Measurements from ENCODE around the gene OR8B8. TPM values are rescaled to one million over a fixed set of nuclear protein-coding genes. Genes with fewer than 3 reads are reported as not detected.

OR8B8 gene, protein sequence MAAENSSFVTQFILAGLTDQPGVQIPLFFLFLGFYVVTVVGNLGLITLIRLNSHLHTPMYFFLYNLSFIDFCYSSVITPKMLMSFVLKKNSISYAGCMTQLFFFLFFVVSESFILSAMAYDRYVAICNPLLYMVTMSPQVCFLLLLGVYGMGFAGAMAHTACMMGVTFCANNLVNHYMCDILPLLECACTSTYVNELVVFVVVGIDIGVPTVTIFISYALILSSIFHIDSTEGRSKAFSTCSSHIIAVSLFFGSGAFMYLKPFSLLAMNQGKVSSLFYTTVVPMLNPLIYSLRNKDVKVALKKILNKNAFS
- not detected for total RNA-seq

DNA sequence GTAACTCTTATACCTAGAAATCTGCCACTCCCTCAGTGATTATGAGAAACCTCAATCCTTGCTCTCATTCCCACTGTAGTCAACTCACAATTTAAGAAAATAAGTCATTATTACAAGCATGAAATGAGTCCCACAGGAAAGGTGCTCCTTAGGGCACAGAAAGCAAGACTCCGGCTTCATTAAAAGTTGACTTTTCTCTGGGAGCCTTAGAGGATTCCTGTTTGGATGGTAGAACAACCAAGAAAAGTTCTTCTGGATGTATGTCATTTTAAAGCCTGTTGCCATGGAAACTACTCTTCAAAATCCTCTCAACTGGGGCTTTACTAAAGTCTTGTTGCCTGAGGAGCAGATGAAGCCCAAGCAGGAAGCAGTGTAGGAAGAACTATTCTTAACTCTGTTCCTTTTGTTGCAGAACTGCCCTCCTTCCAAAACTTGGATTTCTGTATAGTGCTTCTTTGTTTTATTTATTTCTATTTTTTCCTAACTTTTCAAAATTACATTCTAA is at the start of gene OR8B8:
OR8B8 (minus strand) TSS at position 51 of the 505 bp plus-strand sequence. CDS start 4,611 bp downstream, outside the sequence.
- ATAC-seq (ENCODE audit: low read depth) (no peak), DNase-seq (no peak)
- Mint-ChIP-seq H3K27ac (no peak within 1 kb of the TSS), H3K27me3 (peaks cover 3% of the 10 kb centered on the region), H3K9me3 (no peaks in the 10 kb centered on the region), H3K36me3 (no peaks in the 10 kb centered on the region), H3K4me1 (no peaks in the 10 kb centered on the region), H3K4me3 (no peak within 1 kb of the TSS)
- POLR2A ChIA-PET, result no interaction called here

DNA sequence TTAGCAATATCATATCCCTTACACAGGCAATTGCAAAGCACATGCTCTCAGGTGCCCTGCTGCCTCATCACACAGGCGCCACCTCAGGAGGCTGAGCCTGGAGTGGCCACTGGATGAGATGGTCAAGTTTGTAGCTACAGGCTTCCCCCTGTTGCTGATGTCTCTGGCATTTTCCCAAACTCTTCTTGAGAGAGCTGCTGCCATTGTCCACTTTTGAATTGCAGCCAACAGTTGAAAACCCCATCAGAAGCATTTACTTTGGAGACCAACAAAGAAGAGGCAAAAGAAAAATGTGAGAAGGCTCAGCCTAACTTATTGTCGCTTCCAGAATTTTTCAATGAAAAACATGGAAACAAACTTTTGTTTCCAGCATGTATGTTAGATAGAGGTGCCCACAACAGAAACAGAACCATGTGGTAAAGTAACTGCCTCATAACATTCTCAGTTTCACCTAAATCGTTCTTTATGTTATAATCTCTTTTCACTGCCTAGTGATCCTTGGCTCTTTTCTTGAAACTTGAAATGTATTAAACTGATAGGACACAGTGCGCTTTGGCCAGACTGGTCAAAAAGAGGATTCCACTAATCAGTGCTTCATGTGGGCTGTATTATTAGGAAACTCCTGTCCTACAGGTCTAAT is 47.6 kb upstream of the OR8B8 start:
- no peak for ATAC-seq (ENCODE audit: low read depth)
- DNase-seq, result no peak
- no peaks in the 10 kb centered on the region for H3K4me1 Mint-ChIP-seq
- no peak overlapping the region for H3K4me3 Mint-ChIP-seq
- H3K36me3 Mint-ChIP-seq, result no peaks in the 10 kb centered on the region
- POLR2A ChIA-PET, result no interaction called here
- no peak overlapping the region for H3K27ac Mint-ChIP-seq
- peaks cover 4% of the 10 kb centered on the region for H3K27me3 Mint-ChIP-seq
- H3K9me3 Mint-ChIP-seq, result no peaks in the 10 kb centered on the region

- H3K9me3 Mint-ChIP-seq, result no peaks in the 10 kb centered on the region
- no peaks in the 10 kb centered on the region for H3K36me3 Mint-ChIP-seq
- peaks cover 33% of the 10 kb centered on the region for H3K27me3 Mint-ChIP-seq
- H3K4me3 Mint-ChIP-seq, result no peak overlapping the region
- POLR2A ChIA-PET, result no interaction called here
- H3K4me1 Mint-ChIP-seq, result peaks cover 9% of the 10 kb centered on the region
- no peak for ATAC-seq (ENCODE audit: low read depth)
- no peak for DNase-seq
- no peak overlapping the region for H3K27ac Mint-ChIP-seq
Measured at GRCh38 chr11:124483422-124483821, 37.9 kb upstream of the OR8B8 start.

DNA sequence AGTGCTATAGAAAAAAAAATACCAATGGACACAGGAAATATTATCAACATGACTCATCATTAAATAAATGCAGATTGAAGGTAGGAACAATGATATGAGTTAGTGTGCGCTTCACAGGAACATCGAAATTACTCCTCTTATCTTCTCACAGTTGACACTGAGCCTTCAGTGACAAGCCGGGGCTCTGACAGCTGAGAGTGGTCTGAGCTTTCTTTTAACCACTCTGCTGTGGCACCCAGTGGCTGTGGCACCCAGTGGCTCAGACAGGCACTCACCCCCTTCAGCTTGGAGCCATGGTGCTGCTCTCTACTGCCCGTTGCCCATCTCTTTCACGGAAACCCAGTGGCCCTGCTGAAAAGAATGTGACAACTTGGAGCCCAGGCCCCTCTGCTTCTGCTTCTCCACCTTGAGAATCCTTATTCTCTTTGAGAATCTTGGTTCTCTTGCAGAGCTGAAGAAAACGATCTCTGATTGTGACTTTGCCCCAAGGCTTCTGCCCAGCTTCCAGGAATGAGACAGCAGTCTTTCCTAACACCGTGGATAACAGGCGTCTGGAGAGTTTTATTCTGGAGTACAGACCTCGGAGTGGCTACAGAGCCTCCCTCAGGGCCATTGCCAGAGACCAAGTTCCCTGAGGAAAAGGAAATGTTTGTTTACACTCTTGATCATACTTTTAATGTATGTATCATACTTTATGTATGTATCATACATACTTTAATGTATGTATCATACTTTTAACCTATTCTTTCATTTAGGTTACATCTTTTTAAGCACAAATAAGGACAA is 37.1 kb upstream of the OR8B8 start:
- no peak overlapping the region for H3K4me3 Mint-ChIP-seq
- peaks cover 9% of the 10 kb centered on the region for H3K4me1 Mint-ChIP-seq
- H3K27me3 Mint-ChIP-seq, result peaks cover 33% of the 10 kb centered on the region
- POLR2A ChIA-PET, result no interaction called here
- DNase-seq (no peak), ATAC-seq (ENCODE audit: low read depth) (no peak)
- no peak overlapping the region for H3K27ac Mint-ChIP-seq
- H3K36me3 Mint-ChIP-seq, result no peaks in the 10 kb centered on the region
- H3K9me3 Mint-ChIP-seq, result no peaks in the 10 kb centered on the region

GRCh38 chr11:124481365-124482323 is 36.1 kb upstream of the OR8B8 start:
- H3K9me3 Mint-ChIP-seq, result no peaks in the 10 kb centered on the region
- no peaks in the 10 kb centered on the region for H3K36me3 Mint-ChIP-seq
- DNase-seq, result no peak
- peak overlapping the region; percentile 64 for H3K4me3 Mint-ChIP-seq
- POLR2A ChIA-PET, result no interaction called here
- H3K27ac Mint-ChIP-seq, result no peak overlapping the region
- H3K4me1 Mint-ChIP-seq, result peaks cover 9% of the 10 kb centered on the region
- no peak for ATAC-seq (ENCODE audit: low read depth)
- H3K27me3 Mint-ChIP-seq, result peaks cover 32% of the 10 kb centered on the region

DNA sequence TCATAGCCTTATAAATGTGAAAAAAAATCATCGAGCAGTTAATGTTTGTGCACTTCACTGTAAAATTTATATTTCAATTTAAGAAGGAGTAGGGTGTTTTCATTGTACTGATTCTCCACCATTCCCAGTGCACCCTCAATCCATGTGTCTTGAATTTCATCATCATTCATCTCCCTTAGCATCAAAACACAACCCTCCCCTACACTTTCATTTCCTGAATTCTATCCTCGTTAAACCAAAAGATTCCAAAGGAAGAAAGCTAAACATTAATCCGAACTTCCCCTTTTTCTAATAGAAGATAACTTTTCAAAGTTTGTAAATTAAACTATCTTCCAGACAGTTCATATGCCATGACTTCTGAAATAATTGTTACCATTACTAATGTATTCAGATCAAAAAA is 34.1 kb upstream of the OR8B8 start:
- no peaks in the 10 kb centered on the region for H3K36me3 Mint-ChIP-seq
- H3K4me1 Mint-ChIP-seq, result peaks cover 9% of the 10 kb centered on the region
- POLR2A ChIA-PET, result no interaction called here
- no peak overlapping the region for H3K27ac Mint-ChIP-seq
- peaks cover 33% of the 10 kb centered on the region for H3K27me3 Mint-ChIP-seq
- no peak for ATAC-seq (ENCODE audit: low read depth)
- no peak overlapping the region for H3K4me3 Mint-ChIP-seq
- DNase-seq, result no peak
- no peaks in the 10 kb centered on the region for H3K9me3 Mint-ChIP-seq

DNA sequence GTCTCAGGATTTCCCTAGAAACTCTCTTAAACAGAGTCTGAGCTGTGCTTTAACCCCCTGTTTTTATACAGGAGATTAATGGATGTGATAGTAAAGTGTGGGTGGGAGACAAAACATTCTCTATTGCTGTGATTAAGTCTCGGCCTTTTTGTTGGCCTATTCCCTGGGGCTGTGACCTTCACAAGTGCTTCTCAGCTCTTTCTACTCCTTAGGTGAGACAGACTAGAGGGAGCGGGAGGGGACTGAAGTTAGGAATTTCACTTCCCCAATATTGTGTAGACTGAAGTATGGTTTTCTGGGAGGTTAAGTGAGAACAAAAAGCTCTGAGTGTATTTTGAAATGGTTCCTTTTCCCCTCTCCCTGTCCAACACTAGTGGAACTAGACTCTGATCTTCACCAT is 29.8 kb upstream of the OR8B8 start:
- no peak for DNase-seq
- H3K9me3 Mint-ChIP-seq, result no peaks in the 10 kb centered on the region
- POLR2A ChIA-PET, result no interaction called here
- no peak overlapping the region for H3K27ac Mint-ChIP-seq
- ATAC-seq (ENCODE audit: low read depth), result no peak
- no peaks in the 10 kb centered on the region for H3K36me3 Mint-ChIP-seq
- no peaks in the 10 kb centered on the region for H3K4me1 Mint-ChIP-seq
- peaks cover 20% of the 10 kb centered on the region for H3K27me3 Mint-ChIP-seq
- no peak overlapping the region for H3K4me3 Mint-ChIP-seq

- H3K27me3 Mint-ChIP-seq, result peaks cover 15% of the 10 kb centered on the region
- POLR2A ChIA-PET, result no interaction called here
- no peaks in the 10 kb centered on the region for H3K36me3 Mint-ChIP-seq
- H3K27ac Mint-ChIP-seq, result no peak overlapping the region
- no peaks in the 10 kb centered on the region for H3K4me1 Mint-ChIP-seq
- no peaks in the 10 kb centered on the region for H3K9me3 Mint-ChIP-seq
- no peak for DNase-seq
- ATAC-seq (ENCODE audit: low read depth), result no peak
- H3K4me3 Mint-ChIP-seq, result no peak overlapping the region
Measured at GRCh38 chr11:124474779-124475178, 29.3 kb upstream of the OR8B8 start.

DNA sequence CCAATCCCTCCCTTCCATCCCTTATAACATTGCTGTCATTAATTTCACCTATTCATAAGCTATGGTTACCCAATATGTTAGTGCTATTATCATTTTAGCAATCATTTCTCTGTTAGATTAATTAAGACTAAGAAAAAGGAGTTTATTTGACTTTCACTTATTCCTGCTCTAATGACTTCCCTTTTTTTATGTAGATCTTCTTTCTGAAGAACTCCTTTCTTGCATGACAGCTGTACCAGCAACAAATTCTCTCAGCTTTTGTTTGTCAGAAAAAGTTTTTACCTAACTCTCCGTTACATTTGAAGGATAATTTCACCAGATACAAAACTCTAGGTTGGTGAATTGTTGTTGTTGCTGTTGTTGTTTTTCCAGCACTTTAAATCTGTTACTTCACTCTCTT is 28.6 kb upstream of the OR8B8 start:
- no peak for DNase-seq
- H3K36me3 Mint-ChIP-seq, result no peaks in the 10 kb centered on the region
- ATAC-seq (ENCODE audit: low read depth), result no peak
- H3K4me1 Mint-ChIP-seq, result no peaks in the 10 kb centered on the region
- no peak overlapping the region for H3K4me3 Mint-ChIP-seq
- H3K9me3 Mint-ChIP-seq, result no peaks in the 10 kb centered on the region
- POLR2A ChIA-PET, result no interaction called here
- peaks cover 9% of the 10 kb centered on the region for H3K27me3 Mint-ChIP-seq
- no peak overlapping the region for H3K27ac Mint-ChIP-seq

- no peaks in the 10 kb centered on the region for H3K4me1 Mint-ChIP-seq
- no peak overlapping the region for H3K27ac Mint-ChIP-seq
- no peak overlapping the region for H3K4me3 Mint-ChIP-seq
- DNase-seq (no peak), ATAC-seq (ENCODE audit: low read depth) (no peak)
- H3K27me3 Mint-ChIP-seq, result peaks cover 9% of the 10 kb centered on the region
- H3K36me3 Mint-ChIP-seq, result no peaks in the 10 kb centered on the region
- no peaks in the 10 kb centered on the region for H3K9me3 Mint-ChIP-seq
- POLR2A ChIA-PET, result no interaction called here
Measured at GRCh38 chr11:124473476-124473875, 28.0 kb upstream of the OR8B8 start.

GRCh38 chr11:124470561-124471227 is 25.2 kb upstream of the OR8B8 start:
- POLR2A ChIA-PET, result no interaction called here
- H3K4me3 Mint-ChIP-seq, result no peak overlapping the region
- H3K27ac Mint-ChIP-seq, result no peak overlapping the region
- no peaks in the 10 kb centered on the region for H3K9me3 Mint-ChIP-seq
- no peak for DNase-seq
- peaks cover 14% of the 10 kb centered on the region for H3K27me3 Mint-ChIP-seq
- ATAC-seq (ENCODE audit: low read depth), result no peak
- H3K4me1 Mint-ChIP-seq, result no peaks in the 10 kb centered on the region
- H3K36me3 Mint-ChIP-seq, result no peaks in the 10 kb centered on the region

GRCh38 chr11:124467381-124467927 is 22.0 kb upstream of the OR8B8 start:
- H3K4me1 Mint-ChIP-seq, result no peaks in the 10 kb centered on the region
- H3K27ac Mint-ChIP-seq, result no peak overlapping the region
- no peak for DNase-seq
- no peaks in the 10 kb centered on the region for H3K9me3 Mint-ChIP-seq
- no peaks in the 10 kb centered on the region for H3K36me3 Mint-ChIP-seq
- H3K27me3 Mint-ChIP-seq, result peaks cover 9% of the 10 kb centered on the region
- H3K4me3 Mint-ChIP-seq, result no peak overlapping the region
- ATAC-seq (ENCODE audit: low read depth), result no peak
- POLR2A ChIA-PET, result no interaction called here

Data from activated naive CD8-positive, alpha-beta T cell treated with anti-CD3 and anti-CD28 coated beads, Interleukin-2, amount 10 ng/mL, durations not matched to agents 7 days and 5 days (primary cell).